Measurements from ENCODE around the gene ZNF736.

ZNF736 gene

GRCh38 chr7:64359543-64359942 is 45.8 kb downstream of the ZNF736 start:
- Histone ChIP-seq H3K27ac (no peak overlapping the region), H3K36me3 (ENCODE audit: insufficient read depth) (no peaks in the 10 kb centered on the region), H2AFZ (ENCODE audit: low read depth) (no peak overlapping the region), H3K79me2 (ENCODE audit: insufficient read depth, low read depth) (no peaks in the 10 kb centered on the region), H3K9ac (no peak overlapping the region), H3K4me1 (ENCODE audit: low read depth, poor library complexity, severe bottlenecking) (no peaks in the 10 kb centered on the region), H4K20me1 (ENCODE audit: insufficient read depth) (no peaks in the 10 kb centered on the region), H3K4me3 (IDR thresholded peaks at IDR 0.05; ENCODE audit: insufficient read depth, low read depth, low read length) (no peak overlapping the region), H3K4me2 (no peak overlapping the region), H3K27me3 (ENCODE audit: insufficient read depth, low read depth) (no peaks in the 10 kb centered on the region)
- TF ChIP-seq, protein P1, sequence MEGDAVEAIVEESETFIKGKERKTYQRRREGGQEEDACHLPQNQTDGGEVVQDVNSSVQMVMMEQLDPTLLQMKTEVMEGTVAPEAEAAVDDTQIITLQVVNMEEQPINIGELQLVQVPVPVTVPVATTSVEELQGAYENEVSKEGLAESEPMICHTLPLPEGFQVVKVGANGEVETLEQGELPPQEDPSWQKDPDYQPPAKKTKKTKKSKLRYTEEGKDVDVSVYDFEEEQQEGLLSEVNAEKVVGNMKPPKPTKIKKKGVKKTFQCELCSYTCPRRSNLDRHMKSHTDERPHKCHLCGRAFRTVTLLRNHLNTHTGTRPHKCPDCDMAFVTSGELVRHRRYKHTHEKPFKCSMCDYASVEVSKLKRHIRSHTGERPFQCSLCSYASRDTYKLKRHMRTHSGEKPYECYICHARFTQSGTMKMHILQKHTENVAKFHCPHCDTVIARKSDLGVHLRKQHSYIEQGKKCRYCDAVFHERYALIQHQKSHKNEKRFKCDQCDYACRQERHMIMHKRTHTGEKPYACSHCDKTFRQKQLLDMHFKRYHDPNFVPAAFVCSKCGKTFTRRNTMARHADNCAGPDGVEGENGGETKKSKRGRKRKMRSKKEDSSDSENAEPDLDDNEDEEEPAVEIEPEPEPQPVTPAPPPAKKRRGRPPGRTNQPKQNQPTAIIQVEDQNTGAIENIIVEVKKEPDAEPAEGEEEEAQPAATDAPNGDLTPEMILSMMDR (conservative IDR thresholded peaks at IDR 0.05; ENCODE audit: low read depth, low read length), result no peak

DNA sequence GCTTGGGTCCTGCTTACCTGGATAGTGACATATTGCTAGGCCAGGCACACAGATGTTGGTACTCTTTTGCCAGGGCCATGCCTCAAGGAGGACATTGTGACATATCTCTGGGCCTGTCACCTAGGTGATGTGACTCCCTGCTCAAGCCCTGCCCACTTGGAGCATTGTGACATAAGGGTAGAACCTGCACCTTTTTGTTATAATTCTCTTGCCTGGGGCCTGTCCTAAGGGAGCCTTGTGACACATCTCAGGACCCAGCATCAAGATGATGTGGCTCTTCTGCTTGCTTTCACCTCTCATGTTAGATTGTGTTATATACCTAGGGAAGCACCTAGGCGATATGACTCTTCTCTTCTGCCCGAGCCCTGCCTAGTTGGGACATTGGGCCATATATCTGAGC is 57.4 kb downstream of the ZNF736 start:
- no peaks in the 10 kb centered on the region for H4K20me1 ChIP-seq (ENCODE audit: insufficient read depth)
- TF ChIP-seq, protein P1 (conservative IDR thresholded peaks at IDR 0.05; ENCODE audit: low read depth, low read length), result no peak
- no peak overlapping the region for H3K4me2 ChIP-seq
- H3K4me3 ChIP-seq (IDR thresholded peaks at IDR 0.05; ENCODE audit: insufficient read depth, low read depth, low read length), result no peak overlapping the region
- H3K79me2 ChIP-seq (ENCODE audit: insufficient read depth, low read depth), result no peaks in the 10 kb centered on the region
- no peaks in the 10 kb centered on the region for H3K4me1 ChIP-seq (ENCODE audit: low read depth, poor library complexity, severe bottlenecking)
- H3K27ac ChIP-seq, result no peak overlapping the region
- H2AFZ ChIP-seq (ENCODE audit: low read depth), result no peak overlapping the region
- no peaks in the 10 kb centered on the region for H3K27me3 ChIP-seq (ENCODE audit: insufficient read depth, low read depth)
- H3K9ac ChIP-seq, result no peak overlapping the region
- no peaks in the 10 kb centered on the region for H3K36me3 ChIP-seq (ENCODE audit: insufficient read depth)

DNA sequence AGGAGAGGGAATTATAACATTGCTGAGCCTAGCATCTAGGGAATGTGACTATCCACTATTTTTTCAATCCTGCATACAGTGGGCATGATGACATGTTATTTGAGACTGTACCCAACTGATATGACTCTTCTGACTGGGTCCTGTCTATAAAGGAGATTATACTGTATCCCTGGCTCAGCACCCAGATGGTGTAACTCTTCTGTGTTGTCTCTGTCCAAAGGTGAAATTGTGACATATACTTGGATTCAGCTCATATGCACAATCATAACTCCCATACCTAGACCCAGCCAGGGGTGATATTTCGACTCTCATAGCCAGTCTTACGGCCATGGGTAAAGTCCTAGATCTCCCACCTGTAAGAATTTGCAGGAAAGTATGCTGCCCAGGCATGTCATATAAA is 59.3 kb downstream of the ZNF736 start:
- no peak overlapping the region for H3K4me3 ChIP-seq (IDR thresholded peaks at IDR 0.05; ENCODE audit: insufficient read depth, low read depth, low read length)
- H3K4me2 ChIP-seq, result no peak overlapping the region
- no peaks in the 10 kb centered on the region for H3K4me1 ChIP-seq (ENCODE audit: low read depth, poor library complexity, severe bottlenecking)
- no peaks in the 10 kb centered on the region for H3K36me3 ChIP-seq (ENCODE audit: insufficient read depth)
- TF ChIP-seq, protein P1 (conservative IDR thresholded peaks at IDR 0.05; ENCODE audit: low read depth, low read length), result no peak
- no peaks in the 10 kb centered on the region for H3K79me2 ChIP-seq (ENCODE audit: insufficient read depth, low read depth)
- H2AFZ ChIP-seq (ENCODE audit: low read depth), result no peak overlapping the region
- H3K27ac ChIP-seq, result no peak overlapping the region
- H4K20me1 ChIP-seq (ENCODE audit: insufficient read depth), result no peaks in the 10 kb centered on the region
- no peak overlapping the region for H3K9ac ChIP-seq
- H3K27me3 ChIP-seq (ENCODE audit: insufficient read depth, low read depth), result no peaks in the 10 kb centered on the region

GRCh38 chr7:64400401-64400800 is 86.6 kb downstream of the ZNF736 start:
- no peaks in the 10 kb centered on the region for H4K20me1 ChIP-seq (ENCODE audit: insufficient read depth)
- no peaks in the 10 kb centered on the region for H3K4me1 ChIP-seq (ENCODE audit: low read depth, poor library complexity, severe bottlenecking)
- no peak overlapping the region for H3K4me2 ChIP-seq
- TF ChIP-seq, protein P1 (conservative IDR thresholded peaks at IDR 0.05; ENCODE audit: low read depth, low read length), result no peak
- H3K4me3 ChIP-seq (IDR thresholded peaks at IDR 0.05; ENCODE audit: insufficient read depth, low read depth, low read length), result no peak overlapping the region
- no peaks in the 10 kb centered on the region for H3K27me3 ChIP-seq (ENCODE audit: insufficient read depth, low read depth)
- no peaks in the 10 kb centered on the region for H3K79me2 ChIP-seq (ENCODE audit: insufficient read depth, low read depth)
- H3K27ac ChIP-seq, result no peak overlapping the region
- no peaks in the 10 kb centered on the region for H3K36me3 ChIP-seq (ENCODE audit: insufficient read depth)
- H3K9ac ChIP-seq, result no peak overlapping the region
- no peak overlapping the region for H2AFZ ChIP-seq (ENCODE audit: low read depth)
